GM23338 (cell line): ENCODE data around the gene DNAJC16.

Source experiments
- CTCF ChIP-seq, 2 experiments: fragments of 200-600 bp in 1 of 2; sonication (generic) in 1 of 2; conservative IDR thresholded peaks; 2 replicates each; pipeline versions ENCODE4 v1.5.1 to v1.6.1; 2016 to 2017; ENCODE audit warnings: antibody characterized with exemption in 2 of 2, low read depth in 2 of 2, mild to moderate bottlenecking in 2 of 2, moderate library complexity in 1 of 2
- EZH2 ChIP-seq: fragments of 200-600 bp; sonication (generic); IDR thresholded peaks from one replicate; pipeline ENCODE4 v1.8.0; 2017; ENCODE audit warnings: antibody characterized with exemption, mild to moderate bottlenecking, low read depth; ENCODE audit not compliant: unreplicated experiment
- REST ChIP-seq: IDR thresholded peaks from one replicate; pipeline ENCODE4 v1.6.1; 2018; ENCODE audit warnings: antibody characterized with exemption; ENCODE audit not compliant: unreplicated experiment

- TF ChIP-seq CTCF (conservative IDR thresholded peaks at IDR 0.05; ENCODE audit: low read depth in 2 of 2) = no peak
- TF ChIP-seq REST = no peak
- no peak for TF ChIP-seq EZH2
Measured at GRCh38 chr1:15621975-15622374, 95.3 kb downstream of the DNAJC16 start.
